ENCODE results near the gene DEFB129. TPM values are rescaled to one million over a fixed set of nuclear protein-coding genes. Genes with fewer than 3 reads are reported as not detected.

DEFB129 gene
- total RNA-seq, 2 experiments from 2014 or later = not detected

DNA sequence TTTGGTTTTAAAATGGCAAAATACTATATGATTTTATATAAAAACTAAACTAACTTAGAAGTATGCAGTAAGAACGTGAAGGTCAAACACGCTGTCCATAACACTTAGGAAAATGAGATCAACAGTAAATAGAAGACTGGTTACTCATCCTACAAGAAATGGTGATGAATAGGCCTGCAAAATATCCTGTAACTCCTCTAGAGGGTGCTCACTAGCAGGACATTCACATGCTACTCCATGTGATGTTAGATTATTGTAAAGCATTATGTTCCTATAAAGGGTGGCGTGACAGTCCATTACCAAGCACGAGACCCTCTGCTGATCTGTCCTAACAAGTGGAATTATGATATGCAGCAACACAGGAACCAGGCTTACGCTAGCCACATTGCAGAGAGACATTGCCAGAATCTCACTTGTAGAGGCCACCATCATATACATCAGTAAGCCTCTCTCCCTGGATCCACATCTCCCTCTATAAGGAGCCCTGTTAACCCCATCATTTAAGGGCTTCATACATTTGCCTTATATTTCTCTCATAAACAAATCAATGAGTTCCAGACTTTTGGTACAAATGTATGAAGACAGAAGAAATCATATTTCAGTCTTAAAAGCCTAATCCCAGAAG is 18.0 kb upstream of the DEFB129 start:
- intact Hi-C loops (cut with micrococcal nuclease; ENCODE audit: unreplicated experiment) = loop anchor here (1.0 kb wide), 2 partner anchors 58 to 121 kb away; no protein-coding TSS in a partner anchor
- CTCF ChIA-PET (ENCODE audit: unreplicated experiment) = no interaction called here
- Histone ChIP-seq H4K20me1 (ENCODE audit: insufficient read depth, low read length) (no peaks in the 10 kb centered on the region), H3K4me1 (ENCODE audit: insufficient read depth, low read length, poor library complexity, severe bottlenecking) (no peaks in the 10 kb centered on the region), H3K4me3 (ENCODE audit: low read depth, low read length, poor library complexity, severe bottlenecking) (no peak overlapping the region), H3K9me3 (ENCODE audit: low read length) (no peaks in the 10 kb centered on the region), H3K36me3 (ENCODE audit: insufficient read depth, low read length) (no peaks in the 10 kb centered on the region), H3K4me2 (ENCODE audit: low read length) (no peak overlapping the region), H2AFZ (ENCODE audit: low read length) (no peak overlapping the region), H3K79me2 (ENCODE audit: insufficient read depth, low read depth, low read length) (no peaks in the 10 kb centered on the region), H3K27ac (ENCODE audit: low read depth, low read length, poor library complexity, severe bottlenecking) (no peak overlapping the region), H3K9me2 (ENCODE audit: insufficient read depth, low read length) (no peaks in the 10 kb centered on the region)
- peak; percentile 82 for TF ChIP-seq CTCF (conservative IDR thresholded peaks at IDR 0.05; ENCODE audit: low read length)
- no peak for TF ChIP-seq EZH2phosphoT487 (IDR thresholded peaks at IDR 0.05; ENCODE audit: borderline replicate concordance, low read depth, low read length)
- POLR2A ChIA-PET = no interaction called here
- BruUV-seq (replicated peaks) = no TSS peak
- DNase-seq (ENCODE audit: low spot score) = peak; percentile 53

- ChIA-PET POLR2A (no interaction called here), CTCF (ENCODE audit: unreplicated experiment) (no interaction called here)
- Histone ChIP-seq H2AFZ (ENCODE audit: low read length) (no peak overlapping the region), H3K4me2 (ENCODE audit: low read length) (no peak overlapping the region), H3K79me2 (ENCODE audit: insufficient read depth, low read depth, low read length) (no peaks in the 10 kb centered on the region), H3K36me3 (ENCODE audit: insufficient read depth, low read length) (no peaks in the 10 kb centered on the region), H3K4me1 (ENCODE audit: insufficient read depth, low read length, poor library complexity, severe bottlenecking) (no peaks in the 10 kb centered on the region), H3K9me3 (ENCODE audit: low read length) (no peaks in the 10 kb centered on the region), H3K27ac (ENCODE audit: low read depth, low read length, poor library complexity, severe bottlenecking) (no peak overlapping the region), H3K9me2 (ENCODE audit: insufficient read depth, low read length) (no peaks in the 10 kb centered on the region), H4K20me1 (ENCODE audit: insufficient read depth, low read length) (no peaks in the 10 kb centered on the region), H3K4me3 (ENCODE audit: low read depth, low read length, poor library complexity, severe bottlenecking) (no peak overlapping the region)
- intact Hi-C loops (cut with micrococcal nuclease; ENCODE audit: unreplicated experiment) = no loop called here
- TF ChIP-seq EZH2phosphoT487 (IDR thresholded peaks at IDR 0.05; ENCODE audit: borderline replicate concordance, low read depth, low read length) = no peak
- no peak for TF ChIP-seq CTCF (conservative IDR thresholded peaks at IDR 0.05; ENCODE audit: low read length)
- BruUV-seq (replicated peaks) = no TSS peak
- no peak for DNase-seq (ENCODE audit: low spot score)
Observed at GRCh38 chr20:210809-211502, 16.1 kb upstream of the DEFB129 start.

DNA sequence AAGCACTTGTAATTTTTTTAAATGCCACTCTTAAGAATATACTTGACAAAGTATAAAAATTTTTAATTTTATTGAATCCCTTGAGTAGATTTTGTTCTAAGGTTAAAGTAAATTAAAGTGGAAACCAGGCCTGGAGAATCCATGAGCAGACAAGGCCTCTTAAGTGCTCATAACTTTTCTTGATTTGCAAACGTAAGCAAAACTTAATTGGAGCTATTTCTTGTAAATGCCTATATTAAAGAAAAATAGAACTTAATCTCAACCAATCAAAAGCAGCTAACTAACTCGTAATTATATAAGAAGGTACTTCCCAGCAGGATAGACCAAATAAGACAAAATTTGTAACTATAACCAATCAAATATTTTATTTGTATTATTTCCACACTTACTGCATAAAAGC is 12.7 kb upstream of the DEFB129 start:
- no peaks in the 10 kb centered on the region for H3K9me2 ChIP-seq (ENCODE audit: insufficient read depth, low read length)
- ChIA-PET CTCF (ENCODE audit: unreplicated experiment) (no interaction called here), POLR2A (interaction anchor here (0.7 kb wide), 1 partner anchor 465 kb away, joined by 3 read pairs; no protein-coding TSS in a partner anchor)
- no peaks in the 10 kb centered on the region for H3K79me2 ChIP-seq (ENCODE audit: insufficient read depth, low read depth, low read length)
- no peaks in the 10 kb centered on the region for H4K20me1 ChIP-seq (ENCODE audit: insufficient read depth, low read length)
- no peak overlapping the region for H3K27ac ChIP-seq (ENCODE audit: low read depth, low read length, poor library complexity, severe bottlenecking)
- no peaks in the 10 kb centered on the region for H3K4me1 ChIP-seq (ENCODE audit: insufficient read depth, low read length, poor library complexity, severe bottlenecking)
- no peak overlapping the region for H2AFZ ChIP-seq (ENCODE audit: low read length)
- H3K4me3 ChIP-seq (ENCODE audit: low read depth, low read length, poor library complexity, severe bottlenecking) = no peak overlapping the region
- TF ChIP-seq EZH2phosphoT487 (IDR thresholded peaks at IDR 0.05; ENCODE audit: borderline replicate concordance, low read depth, low read length) (no peak), CTCF (conservative IDR thresholded peaks at IDR 0.05; ENCODE audit: low read length) (no peak)
- no TSS peak for BruUV-seq (replicated peaks)
- no peak overlapping the region for H3K4me2 ChIP-seq (ENCODE audit: low read length)
- no peaks in the 10 kb centered on the region for H3K36me3 ChIP-seq (ENCODE audit: insufficient read depth, low read length)
- no peaks in the 10 kb centered on the region for H3K9me3 ChIP-seq (ENCODE audit: low read length)
- intact Hi-C loops (cut with micrococcal nuclease; ENCODE audit: unreplicated experiment) = no loop called here
- no peak for DNase-seq (ENCODE audit: low spot score)

Measured in OCI-LY7 (cell line).